Activated CD8-positive, alpha-beta memory T cell treated with anti-CD3 and anti-CD28 coated beads for 4 hours (primary cell): ENCODE measurements around the gene NDUFS8.

Experiments
- DNase-seq, 2 donors: peaks; one replicate each; pipeline ENCODE4 v3.0.0-alpha.2; 2020; ENCODE audit warnings: low read depth in 2 of 2

The NDUFS8 gene

DNA sequence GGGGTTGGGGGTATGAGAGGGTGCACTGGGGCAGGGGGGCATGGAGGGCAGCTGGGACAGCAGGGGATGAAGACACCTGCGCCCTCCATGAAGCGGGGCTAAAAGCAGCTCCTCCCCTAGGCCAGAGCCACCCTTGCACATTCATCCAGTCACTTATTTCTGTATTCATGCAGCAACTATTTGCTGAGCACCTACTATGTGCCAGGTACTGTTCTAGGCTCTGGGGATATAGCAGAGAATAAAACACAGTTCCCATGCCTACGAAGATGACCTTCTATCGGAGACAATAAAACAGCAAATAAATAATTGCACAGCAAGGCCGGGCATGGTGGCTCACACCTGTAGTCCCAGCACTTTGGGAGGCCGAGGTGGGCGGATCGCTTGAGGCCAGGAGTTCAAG, 15.0 kb upstream of the NDUFS8 start:
- DNase-seq, result no peak

DNA sequence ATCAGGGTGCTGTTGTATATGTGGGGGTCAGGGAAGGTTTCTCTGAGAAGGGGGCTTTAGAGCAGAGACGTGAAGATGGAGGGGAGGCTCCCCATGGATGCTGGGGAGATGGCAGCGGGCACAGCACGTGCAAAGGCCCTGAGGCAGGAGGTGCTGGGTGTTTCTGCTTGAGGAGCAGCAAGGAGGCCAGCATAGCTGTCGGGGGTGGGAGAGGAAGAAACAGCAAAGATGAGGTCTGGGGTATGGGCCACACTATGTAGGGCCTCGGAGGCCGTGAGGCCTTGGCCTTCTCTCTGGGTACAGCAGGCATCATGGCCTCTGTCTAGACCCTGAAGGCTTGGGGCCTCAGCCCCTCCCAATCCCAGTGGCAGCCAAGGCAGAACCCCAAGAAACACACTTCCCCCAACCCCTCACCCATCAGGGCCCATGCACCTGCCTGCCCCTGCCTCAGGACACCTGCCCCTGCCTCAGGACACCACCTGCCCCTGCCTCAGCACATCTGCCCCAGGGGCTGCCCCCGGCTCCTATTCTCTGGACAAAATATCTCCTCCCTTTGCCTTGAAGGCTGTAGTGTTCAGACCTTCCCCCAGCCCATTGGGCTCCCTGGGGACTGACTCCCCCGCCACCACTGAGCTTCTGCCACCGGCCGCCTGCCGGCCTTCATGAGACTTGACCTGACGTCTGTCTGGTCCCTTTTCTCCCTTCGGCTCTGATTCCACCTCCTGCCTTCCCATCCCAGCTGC, 14.1 kb upstream of the NDUFS8 start:
- no peak for DNase-seq

DNA sequence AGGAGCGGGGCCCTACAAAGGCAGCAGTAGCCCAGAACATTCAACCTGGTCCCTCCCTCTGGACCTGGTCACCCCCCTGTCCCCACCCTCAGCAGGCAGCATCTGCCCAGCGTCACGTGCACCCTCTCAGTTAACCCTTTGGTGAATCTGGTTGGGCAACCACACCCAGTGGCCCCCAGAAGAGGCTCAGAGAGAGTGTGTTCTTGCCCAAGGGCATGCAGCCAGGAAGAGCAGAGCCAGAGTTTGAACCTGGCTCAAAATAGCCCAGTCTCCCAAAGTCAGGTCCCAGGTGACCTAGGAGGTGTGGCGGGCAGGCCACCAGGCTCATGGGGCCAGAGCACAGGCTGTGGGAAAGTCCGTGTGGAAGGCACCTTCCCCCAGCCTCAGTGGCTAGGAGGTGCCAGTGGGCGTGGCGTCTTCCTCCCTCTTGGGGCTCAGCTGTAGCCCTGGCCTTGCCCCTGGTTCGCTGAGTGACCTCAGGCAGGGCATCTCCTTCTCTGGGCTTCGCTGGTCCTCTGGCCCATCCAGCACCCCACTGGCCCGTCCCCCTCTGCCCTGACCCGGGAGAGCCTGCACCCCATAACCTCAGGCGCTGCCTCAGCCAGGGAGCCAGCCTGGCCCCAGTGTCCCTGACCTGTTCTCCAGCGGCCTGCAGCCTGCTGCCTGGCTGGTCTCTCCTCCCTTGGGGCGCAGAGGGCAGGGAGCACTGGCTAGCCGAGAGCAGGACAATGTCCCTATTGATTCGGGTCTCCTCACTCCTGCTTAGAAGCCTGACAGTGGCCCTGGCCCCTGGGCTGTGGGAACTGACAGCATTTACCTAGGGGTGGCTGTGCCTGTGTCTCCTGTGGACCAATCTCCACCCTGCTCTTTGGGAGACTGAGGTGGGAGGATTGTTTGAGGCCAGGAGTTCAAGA, 13.3 kb upstream of the NDUFS8 start:
- no peak for DNase-seq

DNA sequence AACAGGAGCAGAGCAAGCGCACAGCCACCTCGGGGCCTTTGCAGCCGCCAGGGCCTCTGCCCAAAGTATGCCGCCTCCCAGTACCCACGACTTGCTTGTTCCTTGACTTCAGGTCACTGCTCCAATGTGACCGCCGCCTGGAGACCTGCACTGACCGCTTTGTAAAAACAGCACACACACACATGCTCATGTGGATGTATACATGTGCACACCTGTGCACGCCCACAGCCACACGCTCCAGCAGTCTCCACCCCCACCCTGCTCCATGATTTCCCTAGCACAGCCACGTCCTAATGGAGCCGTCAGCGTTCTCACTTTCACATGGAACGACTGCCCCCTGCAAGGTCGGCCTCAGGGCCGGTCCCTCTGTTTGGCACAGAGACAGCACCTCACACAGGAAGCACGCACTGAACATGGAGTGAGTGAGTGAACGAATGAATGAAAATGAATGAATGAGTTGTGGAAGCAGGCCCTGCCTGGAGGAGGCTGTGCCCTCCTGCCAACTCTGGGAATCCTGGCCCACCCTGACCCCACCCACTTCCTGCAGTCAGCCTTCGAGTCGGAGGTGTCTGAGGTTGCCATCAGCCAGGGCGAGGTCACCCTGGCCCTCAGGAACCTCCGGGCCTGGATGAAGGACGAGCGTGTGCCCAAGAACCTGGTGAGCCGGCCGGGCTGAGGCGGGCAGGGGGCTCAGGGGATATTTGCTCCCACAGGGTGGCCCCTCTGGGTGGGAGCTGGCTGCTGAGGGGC, 12.3 kb upstream of the NDUFS8 start:
- no peak for DNase-seq

- no peak for DNase-seq
Measured at GRCh38 chr11:68018730-68019190, 11.7 kb upstream of the NDUFS8 start.

- DNase-seq, result no peak
Measured at GRCh38 chr11:68019486-68019885, 11.0 kb upstream of the NDUFS8 start.

- DNase-seq, result no peak
Measured at GRCh38 chr11:68020575-68020974, 9.9 kb upstream of the NDUFS8 start.

- DNase-seq, result no peak
Measured at GRCh38 chr11:68021167-68021787, 9.2 kb upstream of the NDUFS8 start.

- DNase-seq, result no peak
Measured at GRCh38 chr11:68022531-68022930, 8.0 kb upstream of the NDUFS8 start.

GRCh38 chr11:68024508-68024907, 6.0 kb upstream of the NDUFS8 start:
- DNase-seq, result no peak

- no peak for DNase-seq
Measured at GRCh38 chr11:68025047-68025446, 5.4 kb upstream of the NDUFS8 start.

DNA sequence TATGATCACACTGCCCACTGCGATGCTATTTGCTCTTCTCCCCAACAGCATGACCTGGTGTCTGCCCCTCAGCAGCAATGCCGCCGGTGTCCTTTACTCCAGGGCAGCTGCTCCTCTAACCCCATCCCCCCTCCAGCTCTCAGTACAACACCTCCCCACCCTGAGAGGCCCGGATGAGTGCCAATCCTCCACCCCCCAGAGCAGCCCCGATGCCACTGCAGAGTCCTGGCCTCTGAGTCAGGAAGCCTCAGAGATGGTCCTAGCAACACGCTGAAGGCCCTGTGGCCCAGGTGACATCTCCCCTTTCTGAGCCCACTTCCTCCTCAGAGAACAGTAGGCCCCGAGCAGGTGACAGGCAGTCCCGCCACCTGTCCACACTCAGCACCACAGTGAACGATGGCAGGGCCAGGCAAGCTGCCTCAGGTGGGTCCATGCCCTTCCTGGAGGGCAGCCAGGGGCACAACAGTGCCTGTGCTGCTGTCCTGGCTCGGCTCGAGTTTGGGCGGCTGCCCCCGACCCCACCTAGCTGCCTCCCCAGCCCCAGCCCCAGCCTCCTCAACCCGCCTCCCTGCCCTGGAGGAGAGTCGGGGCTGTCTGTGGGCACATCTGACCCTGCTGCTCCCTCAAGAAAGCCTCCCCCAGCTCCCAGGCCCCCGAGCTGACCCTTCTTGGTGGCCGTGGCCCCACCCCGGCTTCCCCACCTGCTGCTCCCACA, 3.9 kb upstream of the NDUFS8 start:
- DNase-seq, result no peak

DNA sequence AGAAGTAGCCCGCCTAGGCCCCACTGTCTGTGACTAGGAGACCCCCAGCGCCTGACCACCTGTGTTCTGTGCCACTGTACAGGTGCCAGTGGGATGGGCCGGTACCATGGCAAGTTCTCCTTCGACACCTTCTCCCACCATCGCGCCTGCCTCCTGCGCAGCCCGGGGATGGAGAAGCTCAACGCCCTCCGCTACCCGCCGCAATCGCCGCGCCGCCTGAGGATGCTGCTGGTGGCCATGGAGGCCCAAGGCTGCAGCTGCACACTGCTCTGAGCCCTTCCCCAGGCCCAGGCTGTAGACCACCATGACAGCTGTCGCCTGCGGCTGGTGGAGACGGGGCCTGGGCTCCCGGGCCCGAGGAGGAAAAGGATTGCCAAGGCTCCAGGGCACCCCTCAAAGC, 2.8 kb upstream of the NDUFS8 start:
- no peak for DNase-seq

- DNase-seq, result no peak
Measured at GRCh38 chr11:68028802-68029545, 1.5 kb upstream of the NDUFS8 start.

- no peak for DNase-seq
Measured at GRCh38 chr11:68031144-68031464, 623 bp downstream of the NDUFS8 start.

DNA sequence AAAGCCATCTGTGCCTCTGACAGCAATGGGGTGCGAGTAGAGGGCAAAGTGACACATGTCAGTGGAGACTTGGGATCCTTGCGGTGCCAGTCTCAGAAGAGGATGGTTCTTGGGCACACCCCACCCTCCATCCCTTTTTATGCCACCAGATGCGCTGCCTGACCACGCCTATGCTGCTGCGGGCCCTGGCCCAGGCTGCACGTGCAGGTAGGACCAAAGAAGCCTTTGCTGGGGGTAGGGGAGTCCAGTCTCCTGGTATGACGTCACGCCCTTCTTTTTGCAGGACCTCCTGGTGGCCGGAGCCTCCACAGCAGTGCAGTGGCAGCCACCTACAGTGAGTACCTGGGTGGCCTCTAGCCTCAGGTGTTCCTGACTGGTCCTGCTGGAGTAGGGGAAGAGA, 1.5 kb downstream of the NDUFS8 start:
- no peak for DNase-seq

- DNase-seq, result no peak
Measured at GRCh38 chr11:68032997-68033707, 2.7 kb downstream of the NDUFS8 start.

DNA sequence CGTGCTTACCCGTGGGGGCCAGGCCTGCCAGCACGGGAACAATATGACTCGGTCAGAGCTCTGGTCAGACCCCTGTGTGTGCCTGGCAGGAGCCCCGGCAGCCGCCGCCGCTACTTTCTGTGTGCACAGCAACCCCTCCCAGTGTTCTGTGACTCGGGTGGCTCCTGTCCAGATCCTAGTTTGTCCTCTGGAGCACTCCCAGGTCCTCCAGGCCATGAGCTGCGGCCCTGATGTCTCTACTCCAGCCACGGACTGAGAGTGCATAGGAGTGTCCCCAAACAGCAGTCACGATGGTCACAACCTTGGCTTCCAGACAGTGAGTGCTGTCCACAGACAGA, 3.2 kb downstream of the NDUFS8 start:
- DNase-seq, result no peak

DNA sequence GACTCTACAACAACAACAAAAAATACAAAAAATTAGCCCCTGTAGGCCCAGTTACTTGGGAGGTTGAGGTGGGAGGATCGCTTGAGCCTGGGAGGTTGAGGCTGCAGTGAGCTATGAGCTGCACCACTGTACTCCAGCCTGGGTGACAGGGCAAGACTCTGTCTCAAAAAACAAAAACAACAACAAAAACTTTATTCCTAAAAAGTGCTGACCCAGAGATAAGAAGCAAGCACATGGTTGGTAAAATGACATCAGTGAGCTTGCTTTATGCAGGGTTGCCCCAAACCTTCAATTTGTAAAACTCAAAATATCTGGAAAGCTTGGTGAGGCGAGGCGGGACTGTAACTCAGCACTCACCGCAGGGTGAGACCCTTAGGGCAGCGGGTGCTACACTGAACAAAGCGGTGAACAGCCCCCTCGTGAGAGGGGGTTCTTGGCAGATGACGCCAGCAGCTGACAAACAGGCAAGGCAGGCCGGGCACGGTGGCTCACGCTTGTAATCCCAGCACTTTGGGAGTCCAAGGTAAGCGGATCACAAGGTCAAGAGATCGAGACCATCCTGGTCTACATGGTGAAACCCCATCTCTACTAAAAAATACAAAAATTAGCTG, 4.9 kb downstream of the NDUFS8 start:
- DNase-seq, result no peak
